ENCODE data around the gene DCTN2. TPM values are rescaled to one million over a fixed set of nuclear protein-coding genes. Genes with fewer than 3 reads are reported as not detected.

DCTN2 gene
- polyA plus RNA-seq, 1 donor (not counting 4 experiments of a cell fraction or from before 2014, with no cell fraction given) = 132 TPM

GRCh38 chr12:57534250-57534649 lies 12.7 kb downstream of the DCTN2 start:
- Histone ChIP-seq H3K9me1 (ENCODE audit: control insufficient read depth, extremely low read depth, insufficient read depth, low read length) (no peaks in the 10 kb centered on the region), H4K20me1 (ENCODE audit: control insufficient read depth, extremely low read depth, insufficient read depth, low read length) (no peaks in the 10 kb centered on the region), H3K27me3 (ENCODE audit: control insufficient read depth, extremely low read depth, insufficient read depth, low read length) (no peaks in the 10 kb centered on the region), H3K4me1 (ENCODE audit: control insufficient read depth, extremely low read depth, insufficient read depth, low read length) (no peaks in the 10 kb centered on the region), H3K79me2 (ENCODE audit: control insufficient read depth, insufficient read depth, low read length) (no peaks in the 10 kb centered on the region), H3K36me3 (ENCODE audit: control insufficient read depth in 2 of 2, extremely low read depth in 1 of 2, insufficient read depth in 2 of 2, low read length in 2 of 2) (peaks cover 36 to 51% of the 10 kb centered on the region in 2 experiments), H3K4me3 (ENCODE audit: control insufficient read depth in 2 of 3, extremely low read depth in 1 of 3, insufficient read depth in 2 of 3, low read depth in 1 of 3, low read length in 3 of 3) (no peak overlapping the region), H3K4me2 (ENCODE audit: control insufficient read depth, extremely low read depth, insufficient read depth, low read depth, low read length) (no peak overlapping the region), H3K27ac (ENCODE audit: control insufficient read depth, insufficient read depth, low read length) (no peak overlapping the region), H2AFZ (ENCODE audit: control insufficient read depth, low read length) (no peak overlapping the region), H3K9me3 (ENCODE audit: control insufficient read depth, low read depth, low read length) (no peaks in the 10 kb centered on the region), H3K9ac (ENCODE audit: control insufficient read depth, extremely low read depth, insufficient read depth, low read length) (no peak overlapping the region)
- dilution Hi-C loops (cut with MboI; ENCODE audit: extremely low pct_ligation_motif_present, low sequenced_read_pairs) = no loop called here
- DNase-seq (ENCODE audit: low read depth, low spot score) (no peak), FAIRE-seq (no peak)
- TF ChIP-seq EZH2 (IDR thresholded peaks at IDR 0.05; ENCODE audit: low read length) = no peak
- TF ChIP-seq CTCF (optimal IDR thresholded peaks at IDR 0.05 in 1 of 3, IDR thresholded peaks at IDR 0.05 in 1 of 3, conservative IDR thresholded peaks at IDR 0.05 in 1 of 3; ENCODE audit: extremely low read depth in 1 of 3, insufficient read depth in 2 of 3, low read length in 3 of 3) = no peak

GRCh38 chr12:57533108-57533507 lies 13.9 kb downstream of the DCTN2 start:
- no peaks in the 10 kb centered on the region for H3K27me3 ChIP-seq (ENCODE audit: control insufficient read depth, extremely low read depth, insufficient read depth, low read length)
- no peak for DNase-seq (ENCODE audit: low read depth, low spot score)
- H3K9me3 ChIP-seq (ENCODE audit: control insufficient read depth, low read depth, low read length) = no peaks in the 10 kb centered on the region
- no peak overlapping the region for H2AFZ ChIP-seq (ENCODE audit: control insufficient read depth, low read length)
- no peaks in the 10 kb centered on the region for H3K79me2 ChIP-seq (ENCODE audit: control insufficient read depth, insufficient read depth, low read length)
- no peaks in the 10 kb centered on the region for H3K4me1 ChIP-seq (ENCODE audit: control insufficient read depth, extremely low read depth, insufficient read depth, low read length)
- H3K4me2 ChIP-seq (ENCODE audit: control insufficient read depth, extremely low read depth, insufficient read depth, low read depth, low read length) = no peak overlapping the region
- no peak overlapping the region for H3K9ac ChIP-seq (ENCODE audit: control insufficient read depth, extremely low read depth, insufficient read depth, low read length)
- H3K36me3 ChIP-seq (ENCODE audit: control insufficient read depth in 2 of 2, extremely low read depth in 1 of 2, insufficient read depth in 2 of 2, low read length in 2 of 2) = peaks cover 45 to 51% of the 10 kb centered on the region in 2 experiments
- no peaks in the 10 kb centered on the region for H3K9me1 ChIP-seq (ENCODE audit: control insufficient read depth, extremely low read depth, insufficient read depth, low read length)
- FAIRE-seq = no peak
- dilution Hi-C loops (cut with MboI; ENCODE audit: extremely low pct_ligation_motif_present, low sequenced_read_pairs) = no loop called here
- no peak overlapping the region for H3K4me3 ChIP-seq (ENCODE audit: control insufficient read depth in 2 of 3, extremely low read depth in 1 of 3, insufficient read depth in 2 of 3, low read depth in 1 of 3, low read length in 3 of 3)
- no peaks in the 10 kb centered on the region for H4K20me1 ChIP-seq (ENCODE audit: control insufficient read depth, extremely low read depth, insufficient read depth, low read length)
- TF ChIP-seq EZH2 (IDR thresholded peaks at IDR 0.05; ENCODE audit: low read length) (no peak), CTCF (optimal IDR thresholded peaks at IDR 0.05 in 1 of 3, IDR thresholded peaks at IDR 0.05 in 1 of 3, conservative IDR thresholded peaks at IDR 0.05 in 1 of 3; ENCODE audit: extremely low read depth in 1 of 3, insufficient read depth in 2 of 3, low read length in 3 of 3) (no peak)
- H3K27ac ChIP-seq (ENCODE audit: control insufficient read depth, insufficient read depth, low read length) = no peak overlapping the region
